Retina (tissue), 1 donor: ENCODE measurements around the gene COL4A2.

Source experiments
- DNase-seq: peaks from one replicate; pipeline ENCODE4 v3.0.0-alpha.2; 2016

The COL4A2 gene

DNA sequence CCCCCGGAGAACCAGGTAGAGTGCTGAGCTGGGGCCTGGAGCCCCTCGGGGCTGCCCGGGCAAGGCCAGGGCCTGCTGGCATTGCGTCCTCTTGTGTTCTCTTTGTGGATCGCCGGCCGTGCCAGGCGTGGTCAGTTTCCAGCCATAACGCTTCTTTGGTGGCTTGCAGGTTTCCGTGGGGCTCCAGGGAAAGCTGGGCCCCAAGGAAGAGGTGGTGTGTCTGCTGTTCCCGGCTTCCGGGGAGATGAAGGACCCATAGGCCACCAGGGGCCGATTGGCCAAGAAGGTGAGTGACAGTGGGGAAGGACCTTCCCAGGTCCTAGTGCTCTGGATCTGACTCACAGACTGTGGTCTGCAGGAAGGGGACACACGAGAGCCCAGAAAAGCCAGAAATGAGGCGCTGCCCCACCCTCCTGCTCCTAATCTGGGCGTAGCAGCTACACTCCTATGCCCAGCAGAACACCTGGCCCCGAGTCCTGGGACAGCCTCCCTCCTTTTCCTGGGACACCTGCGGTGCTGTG lies 197.0 kb downstream of the COL4A2 start:
- DNase-seq, result no peak

- DNase-seq, result no peak
These were observed 198.5 kb downstream of the COL4A2 start for GRCh38 chr13:110505594-110505993.

GRCh38 chr13:110506396-110506795 lies 199.3 kb downstream of the COL4A2 start:
- DNase-seq, result no peak

GRCh38 chr13:110506859-110507566 lies 199.9 kb downstream of the COL4A2 start:
- no peak for DNase-seq

- no peak for DNase-seq
These were observed 200.7 kb downstream of the COL4A2 start for GRCh38 chr13:110507678-110508381.

GRCh38 chr13:110509478-110509926 lies 202.4 kb downstream of the COL4A2 start:
- no peak for DNase-seq

DNA sequence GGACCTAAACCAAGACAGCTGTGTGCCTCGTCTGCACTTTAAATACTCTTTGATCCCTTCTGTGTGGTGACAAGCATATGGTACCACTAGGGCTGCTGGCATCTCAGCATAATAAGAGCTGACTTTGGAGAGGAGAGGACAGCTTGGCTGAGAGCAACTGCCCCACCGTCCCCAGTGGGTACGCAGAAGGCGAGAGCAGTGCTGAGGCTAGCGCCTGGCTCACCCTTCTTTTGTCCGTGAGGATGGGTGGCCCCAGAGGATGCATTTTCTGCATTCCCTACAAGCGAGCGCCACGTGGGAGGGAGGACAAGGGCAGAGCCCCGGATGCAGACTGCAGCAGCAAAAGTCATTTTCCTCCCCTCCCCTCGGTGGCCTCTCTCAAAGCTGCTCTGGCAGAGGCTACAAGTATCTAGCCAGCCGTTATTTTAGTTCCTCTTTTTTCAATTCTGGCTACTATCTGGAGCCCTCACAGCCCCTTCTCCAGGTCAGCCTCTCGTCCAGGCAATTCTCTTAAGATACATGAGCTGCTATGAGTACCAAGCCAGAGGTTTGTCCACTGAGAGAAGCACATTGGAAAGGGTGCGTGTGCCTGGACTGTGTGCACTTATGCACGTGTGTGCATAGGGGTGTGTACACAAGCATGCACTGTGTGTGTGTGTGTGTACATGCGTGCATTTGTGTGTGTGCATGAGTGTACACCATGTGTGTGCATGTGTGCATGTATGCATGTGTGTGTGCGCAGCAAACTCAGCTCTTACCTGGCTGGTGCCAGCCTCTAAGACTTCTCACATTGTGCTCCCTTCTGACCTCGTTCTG lies 203.1 kb downstream of the COL4A2 start:
- DNase-seq, result no peak

- no peak for DNase-seq
These were observed 204.6 kb downstream of the COL4A2 start for GRCh38 chr13:110511509-110512181.

DNA sequence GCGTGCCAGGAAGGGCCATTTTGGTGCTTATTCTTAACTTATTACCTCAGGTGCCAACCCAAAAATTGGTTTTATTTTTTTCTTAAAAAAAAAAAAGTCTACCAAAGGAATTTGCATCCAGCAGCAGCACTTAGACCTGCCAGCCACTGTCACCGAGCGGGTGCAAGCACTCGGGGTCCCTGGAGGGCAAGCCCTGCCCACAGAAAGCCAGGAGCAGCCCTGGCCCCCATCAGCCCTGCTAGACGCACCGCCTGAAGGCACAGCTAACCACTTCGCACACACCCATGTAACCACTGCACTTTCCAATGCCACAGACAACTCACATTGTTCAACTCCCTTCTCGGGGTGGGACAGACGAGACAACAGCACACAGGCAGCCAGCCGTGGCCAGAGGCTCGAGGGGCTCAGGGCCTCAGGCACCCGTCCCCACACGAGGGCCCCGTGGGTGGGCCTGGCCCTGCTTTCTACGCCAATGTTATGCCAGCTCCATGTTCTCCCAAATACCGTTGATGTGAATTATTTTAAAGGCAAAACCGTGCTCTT lies 205.2 kb downstream of the COL4A2 start:
- no peak for DNase-seq

- no peak for DNase-seq
These were observed 209.4 kb downstream of the COL4A2 start for GRCh38 chr13:110516500-110516899.

DNA sequence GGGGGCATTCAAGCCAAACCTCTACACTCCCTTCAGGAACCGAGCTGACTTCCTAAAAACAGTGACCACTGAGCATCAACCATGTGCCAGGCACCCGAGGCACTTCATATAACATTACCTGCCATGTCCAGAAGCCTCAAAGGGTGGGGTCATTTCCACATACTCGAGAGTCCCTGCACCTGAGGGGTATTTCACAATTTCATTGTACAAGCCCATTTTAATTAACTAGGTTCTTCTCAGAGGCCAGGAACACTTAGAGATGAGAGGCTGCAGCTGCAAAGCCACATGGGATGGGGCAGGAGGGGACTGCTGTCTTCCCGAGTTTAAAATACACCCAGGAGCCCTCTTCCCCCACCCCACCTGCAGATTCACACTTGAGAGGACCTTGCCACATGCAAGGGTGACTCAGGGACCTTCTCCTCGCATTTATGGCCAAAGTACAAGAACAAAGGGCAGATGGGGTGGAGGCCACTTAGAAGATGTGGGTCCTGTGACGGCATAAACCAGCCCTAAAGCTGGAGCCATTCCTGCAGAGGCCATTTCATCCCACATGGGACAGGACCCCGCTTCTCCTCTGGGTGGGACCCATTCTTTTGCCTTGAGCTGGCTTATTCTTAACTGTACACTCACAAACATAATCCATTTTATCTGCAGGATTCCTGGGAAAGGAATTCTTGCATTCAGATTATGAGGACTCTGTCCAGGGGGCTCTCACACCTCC lies 210.6 kb downstream of the COL4A2 start:
- no peak for DNase-seq

GRCh38 chr13:110518226-110518525 lies 211.1 kb downstream of the COL4A2 start:
- DNase-seq, result no peak

GRCh38 chr13:110518571-110518970 lies 211.5 kb downstream of the COL4A2 start:
- no peak for DNase-seq

GRCh38 chr13:110519046-110519445 lies 212.0 kb downstream of the COL4A2 start:
- no peak for DNase-seq

DNA sequence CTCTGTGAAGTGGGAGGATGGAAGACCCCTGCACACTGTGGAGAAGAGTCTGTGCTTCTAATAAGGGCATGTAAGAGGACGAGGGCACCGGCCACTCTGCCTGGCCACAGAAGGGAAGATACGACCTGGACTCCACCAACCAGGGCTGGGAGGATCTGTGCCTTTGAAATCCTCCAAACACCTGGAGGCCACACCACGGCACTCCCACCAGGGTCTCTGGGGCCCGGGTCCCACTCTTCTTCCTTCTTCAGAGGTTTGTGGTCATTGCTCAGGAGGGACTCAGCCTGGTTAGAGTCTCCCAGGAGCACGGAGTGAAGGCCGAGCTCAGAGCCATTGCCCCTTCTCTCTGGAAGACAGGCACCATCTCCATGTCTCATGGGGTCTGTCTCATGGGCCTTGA lies 212.4 kb downstream of the COL4A2 start:
- no peak for DNase-seq

DNA sequence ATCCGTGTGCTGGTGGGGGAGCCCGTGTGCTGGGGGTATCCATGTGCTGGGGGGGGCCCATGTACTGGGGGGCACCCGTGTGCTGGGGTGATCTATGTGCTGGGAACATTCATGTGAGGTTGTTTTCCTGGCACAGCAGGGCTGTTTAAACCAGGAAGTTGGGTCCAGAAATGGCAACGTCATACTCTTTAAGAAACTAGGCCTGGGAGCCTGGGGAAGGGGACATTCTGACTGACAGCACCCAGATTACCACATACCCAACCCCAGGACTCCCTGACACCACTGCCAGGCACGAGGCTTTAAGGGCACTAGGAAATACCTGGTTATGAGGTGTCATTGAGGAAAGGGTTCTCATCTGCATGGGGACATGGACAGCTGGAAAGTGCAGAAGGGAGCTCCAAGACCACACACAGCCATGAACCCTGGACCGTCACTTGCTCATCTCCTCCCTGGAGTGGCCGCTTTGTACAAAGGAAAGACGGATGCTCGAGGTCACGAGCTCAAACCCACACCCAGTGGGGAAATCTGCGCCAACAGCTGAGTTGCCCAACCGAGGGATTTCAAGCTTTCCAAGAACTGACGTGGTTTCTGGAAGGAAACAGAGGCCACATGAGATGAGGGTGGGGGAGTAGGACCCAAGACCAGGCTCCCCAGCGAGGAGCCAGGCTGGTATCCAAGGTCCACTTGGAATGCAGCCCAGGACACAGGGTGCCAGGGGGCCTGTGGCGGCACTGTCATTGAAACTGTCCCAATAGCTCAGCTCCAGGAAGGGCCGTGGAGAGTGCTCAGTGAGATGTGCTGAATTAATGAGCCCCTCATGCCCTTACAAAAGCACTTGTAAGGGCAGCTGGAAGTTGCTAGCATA lies 213.6 kb downstream of the COL4A2 start:
- DNase-seq, result no peak

GRCh38 chr13:110521296-110521680 lies 214.2 kb downstream of the COL4A2 start:
- DNase-seq, result no peak

DNA sequence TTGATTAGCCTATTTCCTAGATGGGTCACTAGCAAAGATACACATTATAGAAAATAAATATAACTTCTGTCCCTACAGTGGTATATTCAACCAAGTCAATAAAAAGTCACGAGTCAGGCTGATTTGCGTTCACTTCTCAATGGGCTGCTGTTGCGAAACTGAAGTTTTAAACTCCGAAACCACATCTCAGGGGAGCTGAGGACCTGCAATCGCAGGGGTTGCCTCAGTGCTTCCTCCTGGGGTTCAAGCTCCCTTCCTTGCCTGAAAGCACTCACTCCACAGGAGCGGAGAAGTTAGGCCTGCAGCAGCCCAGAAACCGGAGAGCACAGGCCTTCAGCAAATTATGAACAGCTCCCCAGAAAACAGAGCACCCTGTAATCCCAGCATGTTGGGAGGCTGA lies 214.9 kb downstream of the COL4A2 start:
- no peak for DNase-seq

DNA sequence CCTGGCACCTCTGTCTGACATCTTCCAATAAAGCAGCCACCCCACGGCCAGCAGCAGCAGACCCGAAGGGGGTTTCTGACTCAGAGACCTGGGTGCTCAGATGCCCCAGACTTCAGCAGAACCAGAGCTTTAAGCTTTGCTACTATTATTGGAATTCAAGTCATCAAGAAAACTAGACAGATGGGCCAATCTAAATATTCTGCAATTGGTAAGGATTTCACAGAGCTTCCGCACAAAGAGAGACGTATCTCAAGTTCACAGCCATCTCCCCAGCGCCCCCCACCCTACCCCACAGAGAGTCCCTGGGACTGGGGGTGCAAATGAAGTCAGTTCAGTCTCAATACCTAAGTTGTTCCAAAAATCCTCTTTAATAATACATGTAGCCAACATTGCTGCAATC lies 215.6 kb downstream of the COL4A2 start:
- no peak for DNase-seq

DNA sequence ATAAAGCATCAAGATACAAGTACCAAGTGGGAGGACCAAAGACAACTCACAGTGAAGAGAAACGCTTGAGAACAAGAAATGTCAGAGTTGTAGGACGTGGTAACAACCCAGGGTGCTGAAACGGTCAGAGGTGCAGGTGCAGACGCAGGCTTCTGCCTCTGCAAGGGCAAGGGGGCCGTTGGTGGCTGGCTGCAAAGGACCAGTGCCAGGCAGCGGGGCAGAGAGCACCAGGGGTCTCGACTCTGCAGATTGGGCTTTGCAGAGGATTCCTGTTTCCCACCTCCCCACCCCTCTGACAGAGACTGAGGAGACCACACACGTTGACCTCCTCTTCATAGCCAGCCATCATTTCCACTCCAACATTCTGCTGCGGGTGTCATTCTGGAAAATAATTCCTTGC lies 216.1 kb downstream of the COL4A2 start:
- DNase-seq, result no peak
